ENCODE data around the gene CAMK2B. TPM values are rescaled to one million over a fixed set of nuclear protein-coding genes. Genes with fewer than 3 reads are reported as not detected.
A peak's percentile ranks its signal among the peaks of the same experiment; 100 is the strongest.

Gene CAMK2B
- total and polyA plus RNA-seq, 2 of the 13 experiments (the other 11 are each of a cell fraction or from before 2014, with no cell fraction given) = 0.27 to 0.48 TPM

DNA sequence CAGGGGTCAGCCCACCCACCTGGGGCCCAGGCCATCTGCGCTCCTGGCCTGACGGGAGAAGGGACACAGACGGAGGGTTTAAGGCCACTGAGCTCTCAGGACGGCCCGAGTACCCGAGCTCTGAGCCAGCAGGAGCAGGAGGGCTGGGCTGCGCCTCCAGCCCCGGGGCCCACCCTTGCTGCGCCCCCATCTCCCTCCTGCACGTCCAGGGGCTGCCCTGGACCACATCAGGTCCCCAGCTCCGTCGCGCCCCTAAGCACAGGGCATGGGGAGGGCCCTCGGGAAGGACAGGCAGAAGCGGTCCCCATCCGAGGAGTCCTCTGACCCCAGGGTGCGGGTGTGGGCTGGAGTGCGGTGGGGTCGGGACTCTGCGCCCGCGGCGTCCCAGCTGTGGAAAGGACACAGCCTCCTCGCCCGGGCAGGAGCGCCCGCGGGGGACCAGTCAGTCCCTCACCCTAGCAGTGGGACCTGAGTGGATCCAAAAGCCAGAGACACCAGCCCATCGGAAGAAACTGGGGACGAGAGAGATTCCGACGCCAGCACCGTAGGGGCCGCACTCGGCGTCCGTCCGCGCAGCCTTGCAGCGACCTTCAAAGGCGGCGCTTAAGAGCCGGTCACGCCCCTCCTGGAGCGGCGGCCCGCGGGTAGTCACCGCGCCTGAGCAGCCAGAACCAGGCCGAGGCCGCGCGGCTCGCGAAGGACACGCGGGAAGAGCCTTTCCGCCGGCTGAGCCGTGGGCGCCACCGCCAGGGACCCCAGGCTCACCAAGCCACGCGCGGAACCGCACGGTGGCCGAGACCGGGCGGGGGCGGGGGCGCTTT lies 15.9 kb downstream of the CAMK2B start (continued):
- TF ChIP-seq, protein P1, sequence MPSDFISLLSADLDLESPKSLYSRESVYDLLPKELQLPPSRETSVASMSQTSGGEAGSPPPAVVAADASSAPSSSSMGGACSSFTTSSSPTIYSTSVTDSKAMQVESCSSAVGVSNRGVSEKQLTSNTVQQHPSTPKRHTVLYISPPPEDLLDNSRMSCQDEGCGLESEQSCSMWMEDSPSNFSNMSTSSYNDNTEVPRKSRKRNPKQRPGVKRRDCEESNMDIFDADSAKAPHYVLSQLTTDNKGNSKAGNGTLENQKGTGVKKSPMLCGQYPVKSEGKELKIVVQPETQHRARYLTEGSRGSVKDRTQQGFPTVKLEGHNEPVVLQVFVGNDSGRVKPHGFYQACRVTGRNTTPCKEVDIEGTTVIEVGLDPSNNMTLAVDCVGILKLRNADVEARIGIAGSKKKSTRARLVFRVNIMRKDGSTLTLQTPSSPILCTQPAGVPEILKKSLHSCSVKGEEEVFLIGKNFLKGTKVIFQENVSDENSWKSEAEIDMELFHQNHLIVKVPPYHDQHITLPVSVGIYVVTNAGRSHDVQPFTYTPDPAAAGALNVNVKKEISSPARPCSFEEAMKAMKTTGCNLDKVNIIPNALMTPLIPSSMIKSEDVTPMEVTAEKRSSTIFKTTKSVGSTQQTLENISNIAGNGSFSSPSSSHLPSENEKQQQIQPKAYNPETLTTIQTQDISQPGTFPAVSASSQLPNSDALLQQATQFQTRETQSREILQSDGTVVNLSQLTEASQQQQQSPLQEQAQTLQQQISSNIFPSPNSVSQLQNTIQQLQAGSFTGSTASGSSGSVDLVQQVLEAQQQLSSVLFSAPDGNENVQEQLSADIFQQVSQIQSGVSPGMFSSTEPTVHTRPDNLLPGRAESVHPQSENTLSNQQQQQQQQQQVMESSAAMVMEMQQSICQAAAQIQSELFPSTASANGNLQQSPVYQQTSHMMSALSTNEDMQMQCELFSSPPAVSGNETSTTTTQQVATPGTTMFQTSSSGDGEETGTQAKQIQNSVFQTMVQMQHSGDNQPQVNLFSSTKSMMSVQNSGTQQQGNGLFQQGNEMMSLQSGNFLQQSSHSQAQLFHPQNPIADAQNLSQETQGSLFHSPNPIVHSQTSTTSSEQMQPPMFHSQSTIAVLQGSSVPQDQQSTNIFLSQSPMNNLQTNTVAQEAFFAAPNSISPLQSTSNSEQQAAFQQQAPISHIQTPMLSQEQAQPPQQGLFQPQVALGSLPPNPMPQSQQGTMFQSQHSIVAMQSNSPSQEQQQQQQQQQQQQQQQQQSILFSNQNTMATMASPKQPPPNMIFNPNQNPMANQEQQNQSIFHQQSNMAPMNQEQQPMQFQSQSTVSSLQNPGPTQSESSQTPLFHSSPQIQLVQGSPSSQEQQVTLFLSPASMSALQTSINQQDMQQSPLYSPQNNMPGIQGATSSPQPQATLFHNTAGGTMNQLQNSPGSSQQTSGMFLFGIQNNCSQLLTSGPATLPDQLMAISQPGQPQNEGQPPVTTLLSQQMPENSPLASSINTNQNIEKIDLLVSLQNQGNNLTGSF (CRISPR knock-in tag; IDR thresholded peaks at IDR 0.05) = no peak
- TF ChIP-seq, protein P2, sequence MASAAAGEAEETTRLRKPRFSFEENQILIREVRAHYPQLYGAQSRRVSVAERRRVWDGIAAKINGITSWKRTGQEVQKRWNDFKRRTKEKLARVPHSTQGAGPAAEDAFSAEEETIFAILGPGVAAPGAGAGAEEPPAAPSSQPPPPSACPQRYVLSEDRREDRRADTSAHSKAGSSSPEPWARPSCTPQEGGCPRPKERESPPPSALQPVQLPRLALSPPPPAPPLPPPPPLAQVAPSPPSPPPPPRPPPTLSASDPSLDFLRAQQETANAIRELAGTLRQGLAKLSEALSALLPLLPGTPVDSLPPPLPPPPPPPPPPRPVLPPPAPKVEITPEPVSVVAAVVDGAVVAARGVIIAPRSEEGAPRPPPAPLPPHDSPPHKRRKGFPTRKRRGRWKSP (CRISPR knock-in tag; IDR thresholded peaks at IDR 0.05) = no peak
- TF ChIP-seq, protein P3, sequence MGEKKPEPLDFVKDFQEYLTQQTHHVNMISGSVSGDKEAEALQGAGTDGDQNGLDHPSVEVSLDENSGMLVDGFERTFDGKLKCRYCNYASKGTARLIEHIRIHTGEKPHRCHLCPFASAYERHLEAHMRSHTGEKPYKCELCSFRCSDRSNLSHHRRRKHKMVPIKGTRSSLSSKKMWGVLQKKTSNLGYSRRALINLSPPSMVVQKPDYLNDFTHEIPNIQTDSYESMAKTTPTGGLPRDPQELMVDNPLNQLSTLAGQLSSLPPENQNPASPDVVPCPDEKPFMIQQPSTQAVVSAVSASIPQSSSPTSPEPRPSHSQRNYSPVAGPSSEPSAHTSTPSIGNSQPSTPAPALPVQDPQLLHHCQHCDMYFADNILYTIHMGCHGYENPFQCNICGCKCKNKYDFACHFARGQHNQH (CRISPR knock-in tag; IDR thresholded peaks at IDR 0.05) = no peak
- no peak for TF ChIP-seq SMAD3 (CRISPR knock-in tag; IDR thresholded peaks at IDR 0.05)
- TF ChIP-seq HNF4G (IDR thresholded peaks at IDR 0.05; ENCODE audit: borderline replicate concordance, low read depth, low read length) = no peak
- 0 out of 2 replicates have a peak, but pooled peaks have one; percentile 40 for TF ChIP-seq HNF4G (CRISPR knock-in tag; IDR thresholded peaks at IDR 0.05; ENCODE audit: borderline replicate concordance, low read depth)
- TF ChIP-seq, protein P4, sequence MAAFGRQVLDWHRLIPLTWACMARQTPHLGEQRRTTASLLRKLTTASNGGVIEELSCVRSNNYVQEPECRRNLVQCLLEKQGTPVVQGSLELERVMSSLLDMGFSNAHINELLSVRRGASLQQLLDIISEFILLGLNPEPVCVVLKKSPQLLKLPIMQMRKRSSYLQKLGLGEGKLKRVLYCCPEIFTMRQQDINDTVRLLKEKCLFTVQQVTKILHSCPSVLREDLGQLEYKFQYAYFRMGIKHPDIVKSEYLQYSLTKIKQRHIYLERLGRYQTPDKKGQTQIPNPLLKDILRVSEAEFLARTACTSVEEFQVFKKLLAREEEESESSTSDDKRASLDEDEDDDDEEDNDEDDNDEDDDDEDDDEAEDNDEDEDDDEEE (CRISPR knock-in tag; IDR thresholded peaks at IDR 0.05) = 0 out of 2 replicates have a peak, but pooled peaks have one; percentile 13
- TF ChIP-seq, protein P5, sequence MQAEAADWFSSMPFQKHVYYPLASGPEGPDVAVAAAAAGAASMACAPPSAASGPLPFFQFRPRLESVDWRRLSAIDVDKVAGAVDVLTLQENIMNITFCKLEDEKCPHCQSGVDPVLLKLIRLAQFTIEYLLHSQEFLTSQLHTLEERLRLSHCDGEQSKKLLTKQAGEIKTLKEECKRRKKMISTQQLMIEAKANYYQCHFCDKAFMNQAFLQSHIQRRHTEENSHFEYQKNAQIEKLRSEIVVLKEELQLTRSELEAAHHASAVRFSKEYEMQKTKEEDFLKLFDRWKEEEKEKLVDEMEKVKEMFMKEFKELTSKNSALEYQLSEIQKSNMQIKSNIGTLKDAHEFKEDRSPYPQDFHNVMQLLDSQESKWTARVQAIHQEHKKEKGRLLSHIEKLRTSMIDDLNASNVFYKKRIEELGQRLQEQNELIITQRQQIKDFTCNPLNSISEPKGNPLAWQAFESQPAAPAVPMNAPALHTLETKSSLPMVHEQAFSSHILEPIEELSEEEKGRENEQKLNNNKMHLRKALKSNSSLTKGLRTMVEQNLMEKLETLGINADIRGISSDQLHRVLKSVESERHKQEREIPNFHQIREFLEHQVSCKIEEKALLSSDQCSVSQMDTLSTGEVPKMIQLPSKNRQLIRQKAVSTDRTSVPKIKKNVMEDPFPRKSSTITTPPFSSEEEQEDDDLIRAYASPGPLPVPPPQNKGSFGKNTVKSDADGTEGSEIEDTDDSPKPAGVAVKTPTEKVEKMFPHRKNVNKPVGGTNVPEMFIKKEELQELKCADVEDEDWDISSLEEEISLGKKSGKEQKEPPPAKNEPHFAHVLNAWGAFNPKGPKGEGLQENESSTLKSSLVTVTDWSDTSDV (CRISPR knock-in tag; IDR thresholded peaks at IDR 0.05) = no peak
- no peak for TF ChIP-seq ZNF772 (CRISPR knock-in tag; IDR thresholded peaks at IDR 0.05)
- TF ChIP-seq ZNF30 (CRISPR knock-in tag; IDR thresholded peaks at IDR 0.05) = 0 out of 2 replicates have a peak, but pooled peaks have one; percentile 42
- 0 out of 2 replicates have a peak, but pooled peaks have one; percentile 29 for TF ChIP-seq HES4 (CRISPR knock-in tag; IDR thresholded peaks at IDR 0.05; ENCODE audit: borderline replicate concordance)
- no peak for TF ChIP-seq KAT8 (CRISPR knock-in tag; IDR thresholded peaks at IDR 0.05)
- no peak for TF ChIP-seq NFKBIZ (CRISPR knock-in tag; IDR thresholded peaks at IDR 0.05)
- TF ChIP-seq POLR2AphosphoS2 (IDR thresholded peaks at IDR 0.05; ENCODE audit: low read depth, low read length) = no peak
- TF ChIP-seq ELF1 (CRISPR knock-in tag; IDR thresholded peaks at IDR 0.05) = no peak
